ENCODE data around the gene VCL. TPM values are rescaled to one million over a fixed set of nuclear protein-coding genes. Genes with fewer than 3 reads are reported as not detected.
A peak's percentile ranks its signal among the peaks of the same experiment; 100 is the strongest.

Gene VCL
- total and polyA plus RNA-seq, 9 of the 15 experiments (the other 6 are each of a cell fraction or from before 2014, with no cell fraction given) = 29.8 to 186 (median 76.4) TPM

DNA sequence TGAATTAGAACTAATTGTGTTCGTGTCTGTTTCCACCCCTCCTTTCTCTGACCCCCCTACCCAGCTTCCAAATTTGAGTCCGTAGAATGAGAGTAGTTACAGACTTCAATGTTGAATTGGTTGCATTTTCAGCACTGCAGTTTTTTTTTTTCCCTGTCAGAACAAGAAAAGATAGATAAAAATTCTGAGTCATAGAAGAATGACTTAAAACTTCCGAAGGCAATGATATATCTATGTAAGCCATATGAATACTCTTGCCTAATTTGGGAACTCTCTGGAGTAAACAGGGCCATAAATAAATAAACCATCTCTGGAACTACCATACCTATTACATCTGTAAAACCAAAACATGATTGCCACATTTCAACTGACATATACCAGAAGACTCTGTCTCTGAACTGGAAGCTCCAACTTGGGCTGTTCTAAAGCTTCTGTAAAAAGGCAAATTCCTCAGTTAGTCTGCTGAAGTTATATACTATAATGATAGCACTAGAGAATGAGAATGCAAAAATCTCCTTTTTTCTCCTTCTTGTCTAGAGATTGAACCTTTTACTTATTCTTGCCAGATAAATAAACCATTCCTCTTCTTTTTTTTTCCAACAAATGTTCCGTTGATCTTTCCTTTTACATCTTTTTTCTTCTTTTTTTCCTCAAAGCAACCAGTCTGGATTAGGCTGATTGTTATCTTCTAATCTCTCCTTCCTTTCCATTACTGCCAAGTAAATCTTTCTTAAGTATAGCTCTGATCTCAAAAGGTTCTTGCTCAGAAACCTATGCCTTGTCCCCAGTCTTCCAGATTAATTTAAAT lies 23.5 kb downstream of the VCL start (continued):
- TF ChIP-seq, protein P1, sequence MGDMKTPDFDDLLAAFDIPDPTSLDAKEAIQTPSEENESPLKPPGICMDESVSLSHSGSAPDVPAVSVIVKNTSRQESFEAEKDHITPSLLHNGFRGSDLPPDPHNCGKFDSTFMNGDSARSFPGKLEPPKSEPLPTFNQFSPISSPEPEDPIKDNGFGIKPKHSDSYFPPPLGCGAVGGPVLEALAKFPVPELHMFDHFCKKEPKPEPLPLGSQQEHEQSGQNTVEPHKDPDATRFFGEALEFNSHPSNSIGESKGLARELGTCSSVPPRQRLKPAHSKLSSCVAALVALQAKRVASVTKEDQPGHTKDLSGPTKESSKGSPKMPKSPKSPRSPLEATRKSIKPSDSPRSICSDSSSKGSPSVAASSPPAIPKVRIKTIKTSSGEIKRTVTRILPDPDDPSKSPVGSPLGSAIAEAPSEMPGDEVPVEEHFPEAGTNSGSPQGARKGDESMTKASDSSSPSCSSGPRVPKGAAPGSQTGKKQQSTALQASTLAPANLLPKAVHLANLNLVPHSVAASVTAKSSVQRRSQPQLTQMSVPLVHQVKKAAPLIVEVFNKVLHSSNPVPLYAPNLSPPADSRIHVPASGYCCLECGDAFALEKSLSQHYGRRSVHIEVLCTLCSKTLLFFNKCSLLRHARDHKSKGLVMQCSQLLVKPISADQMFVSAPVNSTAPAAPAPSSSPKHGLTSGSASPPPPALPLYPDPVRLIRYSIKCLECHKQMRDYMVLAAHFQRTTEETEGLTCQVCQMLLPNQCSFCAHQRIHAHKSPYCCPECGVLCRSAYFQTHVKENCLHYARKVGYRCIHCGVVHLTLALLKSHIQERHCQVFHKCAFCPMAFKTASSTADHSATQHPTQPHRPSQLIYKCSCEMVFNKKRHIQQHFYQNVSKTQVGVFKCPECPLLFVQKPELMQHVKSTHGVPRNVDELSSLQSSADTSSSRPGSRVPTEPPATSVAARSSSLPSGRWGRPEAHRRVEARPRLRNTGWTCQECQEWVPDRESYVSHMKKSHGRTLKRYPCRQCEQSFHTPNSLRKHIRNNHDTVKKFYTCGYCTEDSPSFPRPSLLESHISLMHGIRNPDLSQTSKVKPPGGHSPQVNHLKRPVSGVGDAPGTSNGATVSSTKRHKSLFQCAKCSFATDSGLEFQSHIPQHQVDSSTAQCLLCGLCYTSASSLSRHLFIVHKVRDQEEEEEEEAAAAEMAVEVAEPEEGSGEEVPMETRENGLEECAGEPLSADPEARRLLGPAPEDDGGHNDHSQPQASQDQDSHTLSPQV (IDR thresholded peaks at IDR 0.05) = no peak; the same call in 1 of the 2 replicates
- TF ChIP-seq, protein P2, sequence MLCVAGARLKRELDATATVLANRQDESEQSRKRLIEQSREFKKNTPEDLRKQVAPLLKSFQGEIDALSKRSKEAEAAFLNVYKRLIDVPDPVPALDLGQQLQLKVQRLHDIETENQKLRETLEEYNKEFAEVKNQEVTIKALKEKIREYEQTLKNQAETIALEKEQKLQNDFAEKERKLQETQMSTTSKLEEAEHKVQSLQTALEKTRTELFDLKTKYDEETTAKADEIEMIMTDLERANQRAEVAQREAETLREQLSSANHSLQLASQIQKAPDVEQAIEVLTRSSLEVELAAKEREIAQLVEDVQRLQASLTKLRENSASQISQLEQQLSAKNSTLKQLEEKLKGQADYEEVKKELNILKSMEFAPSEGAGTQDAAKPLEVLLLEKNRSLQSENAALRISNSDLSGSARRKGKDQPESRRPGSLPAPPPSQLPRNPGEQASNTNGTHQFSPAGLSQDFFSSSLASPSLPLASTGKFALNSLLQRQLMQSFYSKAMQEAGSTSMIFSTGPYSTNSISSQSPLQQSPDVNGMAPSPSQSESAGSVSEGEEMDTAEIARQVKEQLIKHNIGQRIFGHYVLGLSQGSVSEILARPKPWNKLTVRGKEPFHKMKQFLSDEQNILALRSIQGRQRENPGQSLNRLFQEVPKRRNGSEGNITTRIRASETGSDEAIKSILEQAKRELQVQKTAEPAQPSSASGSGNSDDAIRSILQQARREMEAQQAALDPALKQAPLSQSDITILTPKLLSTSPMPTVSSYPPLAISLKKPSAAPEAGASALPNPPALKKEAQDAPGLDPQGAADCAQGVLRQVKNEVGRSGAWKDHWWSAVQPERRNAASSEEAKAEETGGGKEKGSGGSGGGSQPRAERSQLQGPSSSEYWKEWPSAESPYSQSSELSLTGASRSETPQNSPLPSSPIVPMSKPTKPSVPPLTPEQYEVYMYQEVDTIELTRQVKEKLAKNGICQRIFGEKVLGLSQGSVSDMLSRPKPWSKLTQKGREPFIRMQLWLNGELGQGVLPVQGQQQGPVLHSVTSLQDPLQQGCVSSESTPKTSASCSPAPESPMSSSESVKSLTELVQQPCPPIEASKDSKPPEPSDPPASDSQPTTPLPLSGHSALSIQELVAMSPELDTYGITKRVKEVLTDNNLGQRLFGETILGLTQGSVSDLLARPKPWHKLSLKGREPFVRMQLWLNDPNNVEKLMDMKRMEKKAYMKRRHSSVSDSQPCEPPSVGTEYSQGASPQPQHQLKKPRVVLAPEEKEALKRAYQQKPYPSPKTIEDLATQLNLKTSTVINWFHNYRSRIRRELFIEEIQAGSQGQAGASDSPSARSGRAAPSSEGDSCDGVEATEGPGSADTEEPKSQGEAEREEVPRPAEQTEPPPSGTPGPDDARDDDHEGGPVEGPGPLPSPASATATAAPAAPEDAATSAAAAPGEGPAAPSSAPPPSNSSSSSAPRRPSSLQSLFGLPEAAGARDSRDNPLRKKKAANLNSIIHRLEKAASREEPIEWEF (CRISPR knock-in tag; IDR thresholded peaks at IDR 0.05) = no peak; the same call in 1 of the 2 replicates
- TF ChIP-seq NFE2L1 (tag; IDR thresholded peaks at IDR 0.05; ENCODE audit: borderline replicate concordance, low read depth) = 0 out of 2 replicates have a peak, but pooled peaks have one; percentile 23
- TF ChIP-seq, protein P3, sequence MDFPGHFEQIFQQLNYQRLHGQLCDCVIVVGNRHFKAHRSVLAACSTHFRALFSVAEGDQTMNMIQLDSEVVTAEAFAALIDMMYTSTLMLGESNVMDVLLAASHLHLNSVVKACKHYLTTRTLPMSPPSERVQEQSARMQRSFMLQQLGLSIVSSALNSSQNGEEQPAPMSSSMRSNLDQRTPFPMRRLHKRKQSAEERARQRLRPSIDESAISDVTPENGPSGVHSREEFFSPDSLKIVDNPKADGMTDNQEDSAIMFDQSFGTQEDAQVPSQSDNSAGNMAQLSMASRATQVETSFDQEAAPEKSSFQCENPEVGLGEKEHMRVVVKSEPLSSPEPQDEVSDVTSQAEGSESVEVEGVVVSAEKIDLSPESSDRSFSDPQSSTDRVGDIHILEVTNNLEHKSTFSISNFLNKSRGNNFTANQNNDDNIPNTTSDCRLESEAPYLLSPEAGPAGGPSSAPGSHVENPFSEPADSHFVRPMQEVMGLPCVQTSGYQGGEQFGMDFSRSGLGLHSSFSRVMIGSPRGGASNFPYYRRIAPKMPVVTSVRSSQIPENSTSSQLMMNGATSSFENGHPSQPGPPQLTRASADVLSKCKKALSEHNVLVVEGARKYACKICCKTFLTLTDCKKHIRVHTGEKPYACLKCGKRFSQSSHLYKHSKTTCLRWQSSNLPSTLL (IDR thresholded peaks at IDR 0.05) = no peak
- TF ChIP-seq NEUROD1 (IDR thresholded peaks at IDR 0.05; ENCODE audit: borderline replicate concordance, low read depth, low read length, partially characterized antibody) = peak; percentile 88
- TF ChIP-seq, protein P4, sequence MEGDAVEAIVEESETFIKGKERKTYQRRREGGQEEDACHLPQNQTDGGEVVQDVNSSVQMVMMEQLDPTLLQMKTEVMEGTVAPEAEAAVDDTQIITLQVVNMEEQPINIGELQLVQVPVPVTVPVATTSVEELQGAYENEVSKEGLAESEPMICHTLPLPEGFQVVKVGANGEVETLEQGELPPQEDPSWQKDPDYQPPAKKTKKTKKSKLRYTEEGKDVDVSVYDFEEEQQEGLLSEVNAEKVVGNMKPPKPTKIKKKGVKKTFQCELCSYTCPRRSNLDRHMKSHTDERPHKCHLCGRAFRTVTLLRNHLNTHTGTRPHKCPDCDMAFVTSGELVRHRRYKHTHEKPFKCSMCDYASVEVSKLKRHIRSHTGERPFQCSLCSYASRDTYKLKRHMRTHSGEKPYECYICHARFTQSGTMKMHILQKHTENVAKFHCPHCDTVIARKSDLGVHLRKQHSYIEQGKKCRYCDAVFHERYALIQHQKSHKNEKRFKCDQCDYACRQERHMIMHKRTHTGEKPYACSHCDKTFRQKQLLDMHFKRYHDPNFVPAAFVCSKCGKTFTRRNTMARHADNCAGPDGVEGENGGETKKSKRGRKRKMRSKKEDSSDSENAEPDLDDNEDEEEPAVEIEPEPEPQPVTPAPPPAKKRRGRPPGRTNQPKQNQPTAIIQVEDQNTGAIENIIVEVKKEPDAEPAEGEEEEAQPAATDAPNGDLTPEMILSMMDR (IDR thresholded peaks at IDR 0.05 in 2 of 3, conservative IDR thresholded peaks at IDR 0.05 in 1 of 3; ENCODE audit: insufficient read depth in 2 of 3, low read depth in 1 of 3, low read length in 3 of 3) = no peak
- TF ChIP-seq, protein P5, sequence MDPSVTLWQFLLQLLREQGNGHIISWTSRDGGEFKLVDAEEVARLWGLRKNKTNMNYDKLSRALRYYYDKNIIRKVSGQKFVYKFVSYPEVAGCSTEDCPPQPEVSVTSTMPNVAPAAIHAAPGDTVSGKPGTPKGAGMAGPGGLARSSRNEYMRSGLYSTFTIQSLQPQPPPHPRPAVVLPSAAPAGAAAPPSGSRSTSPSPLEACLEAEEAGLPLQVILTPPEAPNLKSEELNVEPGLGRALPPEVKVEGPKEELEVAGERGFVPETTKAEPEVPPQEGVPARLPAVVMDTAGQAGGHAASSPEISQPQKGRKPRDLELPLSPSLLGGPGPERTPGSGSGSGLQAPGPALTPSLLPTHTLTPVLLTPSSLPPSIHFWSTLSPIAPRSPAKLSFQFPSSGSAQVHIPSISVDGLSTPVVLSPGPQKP (CRISPR knock-in tag; IDR thresholded peaks at IDR 0.05) = no peak
- no peak for TF ChIP-seq HNRNPH1 (optimal IDR thresholded peaks at IDR 0.05; ENCODE audit: low read depth, low read length)
- no peak; a peak in 1 of 3 replicates for TF ChIP-seq CBX3 (IDR thresholded peaks at IDR 0.05; ENCODE audit: borderline replicate concordance in 1 of 2, low read length in 2 of 2)
- no peak for TF ChIP-seq SIN3B (IDR thresholded peaks at IDR 0.05; ENCODE audit: low read depth)

All from K562 (cell line).